Coronary artery (tissue), 2 donors: ENCODE measurements around the gene AGMO.
"Not testable (repeated sequence)": the region's sequence is repeated elsewhere in the genome, so short reads cannot be mapped to it uniquely, and the experiment has no call there.

Source experiments
- DNase-seq: peaks from one replicate; pipeline ENCODE4 v3.0.0-alpha.2; 2017; ENCODE audit warnings: low spot score
- H3K27ac ChIP-seq, 2 donors: fragments of 200-600 bp; sonication (generic); one replicate each; pipeline ENCODE4 v1.5.1; 2016 to 2019
- H3K4me3 ChIP-seq: fragments of 200-600 bp; sonication (generic); 2 replicates; pipeline ENCODE4 v1.5.1; 2016; ENCODE audit warnings: mild to moderate bottlenecking, moderate library complexity
- CTCF ChIP-seq: fragments of 200-600 bp; sonication (generic); IDR thresholded peaks from one replicate; pipeline ENCODE4 v1.5.1; 2019; ENCODE audit warnings: antibody characterized with exemption

AGMO gene

GRCh38 chr7:15305002-15305600 lies 256.7 kb downstream of the AGMO start:
- H3K4me3 ChIP-seq, result no peak overlapping the region
- peak; percentile 40 for TF ChIP-seq CTCF
- no peak overlapping the region for H3K27ac ChIP-seq
- no peak for DNase-seq

- DNase-seq, result no peak
- no peak overlapping the region for H3K27ac ChIP-seq
These were observed 258.5 kb downstream of the AGMO start for GRCh38 chr7:15303357-15303756.

GRCh38 chr7:15300986-15301385 lies 260.8 kb downstream of the AGMO start:
- H3K4me3 ChIP-seq, DNase-seq, H3K27ac ChIP-seq: not testable (repeated sequence)

More at GRCh38 chr7:15303357-15303756, 258.5 kb downstream of the AGMO start:
- no peak for TF ChIP-seq CTCF
- no peak overlapping the region for H3K4me3 ChIP-seq

- DNase-seq, result no peak
- TF ChIP-seq CTCF, result no peak
- H3K27ac ChIP-seq, result no peak overlapping the region
- no peak overlapping the region for H3K4me3 ChIP-seq
These were observed 269.7 kb downstream of the AGMO start for GRCh38 chr7:15292138-15292537.

GRCh38 chr7:15291699-15292098 lies 270.1 kb downstream of the AGMO start:
- Histone ChIP-seq H3K27ac (no peak overlapping the region), H3K4me3 (no peak overlapping the region)
- no peak for TF ChIP-seq CTCF
- DNase-seq, result no peak

- TF ChIP-seq CTCF, result no peak
- Histone ChIP-seq H3K4me3 (no peak overlapping the region), H3K27ac (no peak overlapping the region)
- no peak for DNase-seq
These were observed 273.1 kb downstream of the AGMO start for GRCh38 chr7:15288741-15289140.

- DNase-seq, result no peak
- Histone ChIP-seq H3K27ac (no peak overlapping the region), H3K4me3 (no peak overlapping the region)
- no peak for TF ChIP-seq CTCF
These were observed 277.4 kb downstream of the AGMO start for GRCh38 chr7:15284396-15284795.
